Fibroblast of peridontal ligament (primary cell): ENCODE measurements around the gene USP22.
A peak's percentile ranks its signal among the peaks of the same experiment; 100 is the strongest.
"Not testable (repeated sequence)": the region's sequence is repeated elsewhere in the genome, so short reads cannot be mapped to it uniquely, and the experiment has no call there.

Experiments
- DNase-seq: peaks from one replicate; pipeline ENCODE4 v3.0.0-alpha.2; 2010; ENCODE audit errors: extremely low read depth

Gene USP22

GRCh38 chr17:21042458-21043295 lies at the start of gene USP22:
Gene USP22 (minus strand): TSS chr17:21043011. CDS start chr17:21042835, 176 bp downstream.
- no peak for DNase-seq

GRCh38 chr17:21090902-21091618 lies 48.2 kb upstream of the USP22 start:
- peak; percentile 12 for DNase-seq

GRCh38 chr17:21089933-21090901 lies 47.4 kb upstream of the USP22 start:
- no peak for DNase-seq

DNA sequence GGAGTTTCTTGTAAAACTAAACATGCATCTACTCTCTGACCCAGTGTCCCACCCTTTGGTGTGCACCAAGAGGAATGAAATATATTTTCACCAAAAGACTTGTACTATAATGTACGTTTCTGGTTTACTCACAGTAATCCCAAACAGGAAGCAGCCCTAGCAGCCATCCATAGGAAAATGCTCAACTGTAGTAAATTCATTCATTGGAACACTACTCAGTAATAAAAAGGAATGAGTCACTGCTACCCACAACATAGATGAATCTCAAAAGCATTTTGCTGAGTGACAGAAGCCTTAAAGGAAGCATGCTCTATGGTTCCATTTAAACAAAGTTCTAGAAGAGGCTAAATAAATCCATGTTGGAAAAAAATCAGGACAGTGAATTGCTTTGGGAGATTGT lies 46.3 kb upstream of the USP22 start:
- no peak for DNase-seq

DNA sequence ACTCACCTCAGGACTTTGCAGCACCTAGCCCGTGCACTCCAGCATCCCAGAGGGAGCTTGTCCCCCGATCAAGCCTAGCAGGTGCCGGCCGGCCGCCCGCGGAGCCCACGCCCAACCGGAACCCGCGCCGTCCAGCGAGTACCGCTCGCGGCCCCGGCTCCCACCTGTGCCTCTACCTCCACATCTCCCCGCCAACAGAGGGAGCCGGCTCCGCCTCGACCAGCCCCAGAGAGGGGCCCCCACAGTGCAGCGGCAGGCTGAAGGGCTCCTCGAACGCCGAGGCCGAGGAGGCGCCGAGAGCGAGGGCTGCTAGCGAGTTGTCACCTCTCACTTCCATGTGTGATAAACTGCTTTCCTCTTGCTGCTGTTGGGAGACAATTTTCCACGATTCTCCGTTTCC lies 42.9 kb upstream of the USP22 start:
- no peak for DNase-seq

- DNase-seq = not testable (repeated sequence)
Observed at GRCh38 chr17:21085280-21085679, 42.5 kb upstream of the USP22 start.

DNA sequence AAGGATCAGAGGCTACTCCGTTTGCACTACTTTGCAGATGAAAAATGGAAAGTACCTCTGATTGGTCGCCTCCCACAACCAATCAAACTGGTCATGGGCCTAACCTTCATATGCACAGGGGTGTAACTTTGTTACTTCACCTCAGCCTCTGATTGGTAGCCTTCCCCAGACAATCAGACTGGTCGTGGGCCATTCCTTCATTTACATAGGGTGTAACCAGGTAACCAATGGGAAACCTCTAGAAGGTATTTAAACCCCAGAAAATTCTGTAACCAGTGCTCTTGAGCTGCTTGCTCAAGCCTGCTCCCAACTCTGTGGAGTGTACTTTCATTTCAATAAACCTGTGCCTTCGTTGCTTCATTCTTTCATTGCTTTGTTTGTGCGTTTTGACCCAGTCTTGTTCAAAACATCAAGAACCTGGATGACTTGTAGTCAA lies 39.2 kb upstream of the USP22 start:
- DNase-seq = no peak

GRCh38 chr17:21079196-21079595 lies 36.4 kb upstream of the USP22 start:
- DNase-seq = no peak

DNA sequence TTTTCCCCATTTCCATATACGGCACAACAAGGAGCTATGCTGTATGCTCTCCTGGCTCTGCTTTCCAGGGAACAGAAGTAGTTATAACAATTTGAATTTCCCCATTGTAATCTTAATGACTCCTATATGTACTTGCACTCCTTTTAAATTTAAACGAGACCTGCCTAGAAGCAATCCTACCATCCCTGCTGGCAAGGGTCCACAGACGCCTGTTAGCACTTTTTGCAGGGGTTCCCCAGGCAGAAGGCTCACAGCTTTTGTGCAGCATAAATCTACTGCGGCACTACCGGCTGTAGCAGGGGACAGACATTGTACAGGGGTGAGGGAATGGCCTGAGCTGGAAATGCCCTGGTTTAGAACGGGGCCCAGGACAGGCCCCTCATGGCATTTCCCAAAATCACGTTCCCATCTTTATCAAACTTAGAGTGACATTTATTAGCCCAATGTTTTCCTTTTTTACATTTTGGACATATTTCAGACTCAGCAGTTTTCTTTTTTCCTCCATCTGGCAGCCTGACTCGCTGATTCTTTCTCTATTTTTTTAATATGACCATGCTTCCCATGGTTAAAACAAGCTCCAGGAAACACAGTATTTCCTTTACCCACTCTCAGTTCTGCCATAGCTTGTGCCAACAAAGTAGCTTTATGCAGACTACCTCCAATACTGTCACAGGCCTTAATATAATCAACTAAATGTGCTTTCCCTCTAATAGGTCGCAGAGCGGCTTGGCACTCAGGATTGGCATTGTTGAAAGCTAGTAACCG lies 35.4 kb upstream of the USP22 start:
- no peak for DNase-seq

DNA sequence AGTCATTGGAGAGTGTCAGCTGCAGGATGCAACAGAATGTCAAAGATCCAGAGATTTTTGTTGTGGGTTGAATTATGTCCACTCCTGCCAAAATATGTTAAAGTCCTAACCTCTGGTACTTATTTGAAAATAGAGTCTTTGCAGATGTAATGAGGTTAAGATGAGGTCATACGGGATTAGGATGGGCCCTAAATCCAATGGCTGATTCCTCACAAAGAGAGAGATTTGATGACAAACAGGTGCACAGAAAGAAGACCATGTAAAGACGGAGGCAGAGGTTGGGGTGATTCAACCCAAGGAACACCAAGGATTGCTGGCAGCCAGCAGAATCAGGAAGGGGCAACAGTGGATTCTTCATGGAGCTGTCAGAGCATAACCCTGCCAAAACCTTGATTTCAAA lies 34.5 kb upstream of the USP22 start:
- DNase-seq = no peak

GRCh38 chr17:21076242-21076641 lies 33.4 kb upstream of the USP22 start:
- no peak for DNase-seq

- DNase-seq = no peak
Observed at GRCh38 chr17:21075739-21076085, 32.9 kb upstream of the USP22 start.

- DNase-seq = no peak
Observed at GRCh38 chr17:21072745-21073197, 30.0 kb upstream of the USP22 start.

- no peak for DNase-seq
Observed at GRCh38 chr17:21066394-21066793, 23.6 kb upstream of the USP22 start.

DNA sequence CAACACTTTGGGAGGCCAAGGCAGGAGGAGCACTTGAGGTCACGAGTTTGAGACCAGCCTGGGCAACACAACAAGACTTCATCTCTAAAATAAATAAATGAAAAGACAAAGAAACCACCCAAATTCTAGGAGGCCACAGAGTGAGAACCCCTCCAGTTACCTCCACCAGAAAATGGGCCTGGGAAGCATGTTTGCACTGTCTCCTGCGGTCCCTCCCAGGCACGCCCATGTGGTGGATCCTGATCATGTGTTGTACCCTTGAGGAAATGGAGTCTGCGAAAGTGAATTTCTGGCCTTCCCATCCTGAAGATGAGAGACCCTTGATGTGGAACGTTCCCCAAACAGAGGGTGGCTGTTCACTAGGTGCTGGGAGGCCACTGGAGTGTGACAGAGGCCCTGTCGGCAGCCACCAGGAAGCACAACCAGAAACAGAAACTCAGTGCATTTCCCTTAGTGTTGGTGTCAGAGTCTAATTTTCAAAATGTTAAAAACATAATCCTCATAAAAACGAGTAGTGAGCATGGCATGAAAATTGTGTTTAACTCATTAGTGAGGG lies 19.2 kb upstream of the USP22 start:
- DNase-seq = no peak

- DNase-seq = no peak
Observed at GRCh38 chr17:21061158-21061835, 18.5 kb upstream of the USP22 start.

DNA sequence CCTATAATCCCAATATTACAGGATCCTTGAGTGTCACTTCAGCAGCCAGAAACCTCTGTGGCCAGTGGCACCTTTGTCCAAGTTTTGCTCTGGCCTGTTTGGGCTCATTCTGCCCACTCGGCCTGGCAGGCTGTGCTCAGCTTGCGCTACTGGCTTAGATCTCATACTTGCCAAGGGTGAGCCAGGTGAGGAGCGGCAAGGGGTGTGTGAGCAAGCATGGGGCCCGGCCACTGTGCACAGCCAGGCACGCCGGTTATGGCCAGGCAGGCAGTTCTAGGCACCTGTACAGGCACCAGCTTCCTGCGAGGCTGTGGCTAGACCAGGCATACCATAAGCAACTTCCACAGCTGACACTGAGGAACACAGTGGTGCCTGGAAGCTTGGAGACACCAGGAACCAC lies 16.9 kb upstream of the USP22 start:
- DNase-seq = no peak

- DNase-seq = no peak
Observed at GRCh38 chr17:21058098-21058893, 15.5 kb upstream of the USP22 start.

DNA sequence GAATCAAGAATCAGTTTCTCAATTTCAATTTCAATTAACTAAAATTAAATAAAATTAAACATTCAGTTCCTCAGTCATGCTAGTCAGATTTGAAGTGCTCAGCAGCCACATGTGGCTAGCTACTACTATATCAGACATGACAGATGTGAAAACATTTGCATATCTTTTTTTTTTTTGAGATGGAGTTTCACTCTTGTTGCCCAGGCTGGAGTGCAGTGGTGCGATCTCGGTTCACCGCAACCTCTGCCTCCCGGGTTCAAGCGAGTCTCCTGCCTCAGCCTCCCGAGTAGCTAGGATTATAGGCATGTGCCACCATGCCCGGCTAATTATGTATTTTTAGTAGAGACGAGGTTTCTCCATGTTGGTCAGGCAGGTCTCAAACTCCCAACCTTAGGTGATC lies 10.2 kb upstream of the USP22 start:
- not testable (repeated sequence) for DNase-seq
